Activated CD8-positive, alpha-beta memory T cell treated with anti-CD3 and anti-CD28 coated beads for 48 hours (primary cell): ENCODE data around the gene WASHC2A.
"Not testable (repeated sequence)": the region's sequence is repeated elsewhere in the genome, so short reads cannot be mapped to it uniquely, and the experiment has no call there.

Experiments
- DNase-seq, 3 experiments: peaks; one replicate each; pipeline ENCODE4 v3.0.0-alpha.2; 2020; ENCODE audit warnings: low read depth in 2 of 3, low spot score in 2 of 3

Gene WASHC2A

DNA sequence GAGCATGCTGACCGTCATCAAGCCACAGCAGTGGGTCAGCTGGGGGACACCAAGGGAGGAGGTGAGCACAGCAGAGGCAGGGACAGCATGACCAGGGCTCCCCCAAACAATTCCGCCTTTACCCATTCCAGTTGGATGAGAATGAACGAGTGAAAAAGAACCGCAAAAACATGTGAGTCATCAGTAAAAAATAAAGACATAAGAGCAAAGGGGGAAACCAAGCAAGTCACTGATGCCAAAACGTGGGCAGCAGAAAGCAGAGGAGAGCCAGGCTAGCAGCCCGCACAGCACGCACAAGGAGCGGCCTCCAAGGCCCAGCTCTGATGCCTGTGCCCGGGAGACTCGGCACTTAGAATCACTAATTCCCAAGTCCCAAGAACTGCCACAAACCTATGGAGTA, 7.8 kb upstream of the WASHC2A start:
- DNase-seq, result not testable (repeated sequence)

GRCh38 chr10:50061548-50061947, 6.2 kb upstream of the WASHC2A start:
- DNase-seq, result not testable (repeated sequence)

DNA sequence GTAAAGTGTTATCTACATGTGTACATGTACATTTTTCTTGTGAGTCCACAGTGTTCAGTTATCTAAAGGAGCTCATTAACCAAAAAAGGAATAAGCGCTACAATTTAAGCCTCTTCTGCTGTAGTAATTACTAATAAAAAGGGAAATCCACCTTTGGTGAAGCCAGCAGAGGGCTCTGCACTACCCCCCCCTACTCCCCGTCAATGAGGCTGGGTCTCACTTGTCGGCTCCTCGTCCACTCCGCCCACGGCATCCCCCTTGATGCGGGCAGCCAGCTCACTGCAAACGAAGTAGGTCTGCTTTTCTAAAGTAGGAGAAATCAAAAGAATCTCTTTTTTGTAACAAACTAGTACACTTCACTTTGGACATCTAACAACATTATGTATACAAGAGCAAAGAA, 4.7 kb upstream of the WASHC2A start:
- no peak for DNase-seq

GRCh38 chr10:50068352-50068659, 552 bp downstream of the WASHC2A start:
- DNase-seq, result not testable (repeated sequence)

DNA sequence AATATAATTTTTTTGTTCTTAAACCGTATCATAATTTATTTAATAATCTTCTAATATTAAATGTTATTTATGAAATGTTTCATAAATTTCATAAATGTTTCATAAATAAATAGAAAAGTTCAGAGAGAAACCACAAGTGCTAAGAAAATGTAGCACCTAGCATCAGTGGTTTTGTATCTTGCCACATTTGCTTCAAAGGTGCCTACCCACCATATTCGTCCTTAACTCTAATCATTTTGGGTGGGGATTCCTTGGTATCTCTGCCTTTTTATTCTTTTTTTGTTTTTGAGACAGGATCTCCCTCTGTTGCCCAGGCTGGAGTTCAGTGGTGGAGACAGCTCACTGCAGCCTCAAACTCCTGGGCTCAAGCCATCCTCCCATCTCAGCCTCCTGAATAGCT, 7.4 kb downstream of the WASHC2A start:
- DNase-seq, result not testable (repeated sequence)

GRCh38 chr10:50075544-50075943, 7.8 kb downstream of the WASHC2A start:
- not testable (repeated sequence) for DNase-seq

GRCh38 chr10:50091304-50091703, 23.6 kb downstream of the WASHC2A start:
- not testable (repeated sequence) for DNase-seq

- DNase-seq, result not testable (repeated sequence)
These were observed 25.2 kb downstream of the WASHC2A start for GRCh38 chr10:50092928-50093327.

DNA sequence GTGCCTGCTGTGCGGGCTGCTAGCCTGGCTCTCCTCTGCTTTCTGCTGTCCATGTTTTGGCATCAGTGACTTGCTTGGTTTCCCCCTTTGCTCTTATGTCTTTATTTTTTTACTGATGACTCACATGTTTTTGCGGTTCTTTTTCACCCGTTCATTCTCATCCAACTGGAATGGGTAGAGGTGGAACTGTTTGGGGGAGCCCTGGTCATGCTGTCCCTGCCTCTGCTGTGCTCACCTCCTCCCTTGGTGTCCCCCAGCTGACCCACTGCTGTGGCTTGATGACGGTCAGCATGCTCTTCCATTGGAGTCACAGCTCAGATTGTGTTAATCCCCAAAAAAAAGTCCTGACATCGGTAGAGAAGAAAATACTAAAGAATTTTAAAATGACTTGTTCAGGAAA, 26.9 kb downstream of the WASHC2A start:
- not testable (repeated sequence) for DNase-seq

GRCh38 chr10:50095402-50095801, 27.6 kb downstream of the WASHC2A start:
- not testable (repeated sequence) for DNase-seq

- DNase-seq, result not testable (repeated sequence)
These were observed 29.0 kb downstream of the WASHC2A start for GRCh38 chr10:50096722-50097121.

GRCh38 chr10:50098645-50099044, 30.9 kb downstream of the WASHC2A start:
- not testable (repeated sequence) for DNase-seq

DNA sequence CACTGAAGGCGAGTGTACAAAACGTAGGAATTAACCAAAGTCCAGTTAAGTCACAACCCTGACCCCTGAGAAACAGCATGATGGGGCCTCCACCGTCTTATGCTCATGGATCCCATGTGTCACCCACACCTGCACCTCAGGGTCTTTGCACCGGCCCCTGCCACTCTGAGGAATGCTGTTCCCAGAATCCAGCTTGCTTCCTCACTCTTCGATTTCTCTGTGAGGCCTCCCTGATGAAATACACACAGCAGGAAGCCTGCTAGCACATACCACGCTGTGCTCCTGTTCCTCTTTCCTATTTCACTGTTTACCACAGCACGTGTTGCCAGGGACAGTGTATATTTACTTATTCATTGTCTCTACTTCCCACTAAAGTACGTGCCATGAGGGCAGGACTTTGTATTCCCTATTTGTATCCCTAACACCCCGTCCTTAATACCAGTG, 33.4 kb downstream of the WASHC2A start:
- DNase-seq, result not testable (repeated sequence)

DNA sequence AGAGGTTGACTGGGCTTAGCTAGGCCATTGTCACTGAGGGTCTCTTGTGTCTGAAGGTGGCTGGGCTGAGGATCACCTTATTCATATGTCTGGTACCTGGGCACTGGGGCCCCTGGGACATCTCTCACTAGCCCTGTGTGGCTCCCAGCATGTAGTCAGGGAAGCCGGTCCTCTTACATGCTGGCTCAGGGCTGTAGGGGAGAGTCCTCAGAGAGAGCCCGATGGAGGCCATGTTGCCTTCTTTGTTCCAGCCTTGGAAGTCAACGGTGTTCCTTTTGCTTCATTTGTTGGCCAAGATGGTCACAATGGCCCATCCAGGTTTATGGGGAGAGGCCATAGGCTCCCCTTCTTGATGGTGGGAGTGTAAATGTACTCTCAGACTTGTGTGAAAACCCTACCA, 34.0 kb downstream of the WASHC2A start:
- not testable (repeated sequence) for DNase-seq

DNA sequence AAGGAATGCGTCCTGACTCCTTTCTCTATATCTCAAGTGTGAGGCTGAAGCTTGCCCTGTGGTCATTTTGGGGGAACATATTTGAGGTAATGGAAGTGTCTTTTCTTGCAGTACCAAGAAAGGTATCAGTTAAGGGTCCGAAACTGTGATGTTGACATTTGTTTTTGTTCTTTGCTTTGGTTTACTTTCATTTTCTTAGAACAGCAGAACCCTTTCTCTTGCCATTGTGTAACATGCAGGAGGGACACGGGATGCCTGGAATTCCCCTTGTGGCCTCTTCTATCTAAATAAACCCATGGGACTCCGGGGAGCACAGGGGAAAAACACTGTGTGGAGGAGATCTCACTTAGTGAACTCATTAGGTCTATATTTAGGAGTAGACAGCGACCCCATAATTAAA, 34.5 kb downstream of the WASHC2A start:
- DNase-seq, result not testable (repeated sequence)

- DNase-seq, result not testable (repeated sequence)
These were observed 41.4 kb downstream of the WASHC2A start for GRCh38 chr10:50108999-50109698.

GRCh38 chr10:50112419-50113112, 44.8 kb downstream of the WASHC2A start:
- not testable (repeated sequence) for DNase-seq

- DNase-seq, result not testable (repeated sequence)
These were observed 59.0 kb downstream of the WASHC2A start for GRCh38 chr10:50126765-50127164.

GRCh38 chr10:50127770-50128292, 60.1 kb downstream of the WASHC2A start:
- DNase-seq, result not testable (repeated sequence)

DNA sequence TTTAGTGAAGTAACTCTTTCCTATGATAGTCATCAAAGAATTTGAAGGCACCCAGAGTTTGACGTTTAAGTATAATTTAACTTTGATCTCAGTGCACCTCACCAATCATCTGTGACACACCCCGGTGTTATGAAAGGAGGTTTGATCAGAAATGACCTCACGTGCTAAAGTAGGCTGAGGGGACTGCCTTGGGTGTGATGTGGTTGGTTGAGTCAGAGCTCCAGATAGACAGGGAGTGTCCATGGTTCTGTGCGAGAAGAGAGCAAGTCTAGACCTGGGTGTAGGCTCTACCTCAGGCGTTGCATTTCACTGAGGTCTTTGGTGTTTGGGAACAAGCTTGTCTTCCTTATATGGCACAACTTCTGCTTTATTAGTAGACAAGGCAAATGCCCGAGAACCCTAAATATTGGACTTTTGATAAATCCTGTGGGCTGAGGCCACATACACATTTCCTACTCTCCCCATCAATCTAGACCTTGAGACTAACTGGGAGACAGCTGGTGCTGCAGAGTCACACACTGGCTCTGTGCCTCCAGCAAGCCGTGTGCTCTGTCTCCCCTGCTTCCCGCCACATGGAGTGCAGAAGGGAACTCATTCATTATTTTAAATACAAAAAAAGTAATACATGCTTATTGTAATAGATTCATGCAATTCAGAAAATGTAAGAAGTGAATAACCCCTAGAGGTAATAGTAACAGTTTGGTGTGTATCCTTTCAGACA, 63.7 kb downstream of the WASHC2A start:
- not testable (repeated sequence) for DNase-seq

- DNase-seq, result not testable (repeated sequence)
These were observed 64.6 kb downstream of the WASHC2A start for GRCh38 chr10:50132322-50132721.

DNA sequence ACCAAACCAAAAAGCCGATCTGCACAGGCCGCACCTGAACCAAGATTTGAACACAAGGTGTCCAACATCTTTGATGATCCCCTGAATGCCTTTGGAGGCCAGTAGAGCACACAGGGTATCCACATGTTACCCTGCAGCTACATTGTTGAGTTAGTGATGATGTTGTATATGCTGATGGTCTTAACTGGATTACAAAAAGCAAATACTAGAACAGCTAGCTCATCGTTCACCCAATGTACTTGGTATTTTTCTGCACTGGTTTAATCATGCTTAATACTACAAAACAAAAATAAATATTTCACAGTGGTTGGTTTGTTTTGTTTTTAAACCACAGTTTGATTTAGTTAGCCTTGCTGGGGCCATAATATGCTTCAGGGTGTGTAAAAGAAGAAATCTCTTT, 65.1 kb downstream of the WASHC2A start:
- not testable (repeated sequence) for DNase-seq
